ENCODE measurements around the gene EPS8L2. TPM values are rescaled to one million over a fixed set of nuclear protein-coding genes. Genes with fewer than 3 reads are reported as not detected.

Gene EPS8L2
- total and polyA plus RNA-seq, 2 of the 8 experiments (the other 6 are each of a cell fraction or from before 2014, with no cell fraction given): 38.5 to 57.0 TPM

DNA sequence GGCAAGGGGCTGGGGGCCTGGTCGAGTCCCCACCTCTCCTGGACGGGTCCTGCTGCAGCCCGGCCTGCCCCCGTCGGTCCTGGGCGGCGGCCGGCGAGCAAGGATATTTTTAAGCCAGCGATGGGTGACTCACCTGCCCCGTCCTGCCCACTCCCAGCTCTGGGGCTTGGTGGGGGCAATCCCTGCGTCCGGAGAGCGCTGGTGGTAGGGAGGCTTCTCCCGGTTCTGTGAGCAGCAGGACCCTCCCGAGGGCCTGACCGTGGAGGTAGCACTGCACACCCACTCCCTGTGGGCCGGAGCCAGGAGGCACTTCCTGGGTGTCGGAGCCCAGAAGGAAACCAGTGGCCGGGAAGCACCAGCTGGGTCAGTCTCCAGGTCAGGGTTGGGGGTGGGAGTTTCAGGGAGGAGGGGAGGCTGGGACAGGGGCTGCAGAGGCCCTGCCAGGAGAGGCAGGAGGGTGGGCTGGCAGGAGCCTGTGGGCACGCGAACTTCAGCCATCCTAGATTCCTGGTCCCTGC lies 467 bp downstream of the EPS8L2 start:
- peak overlapping the region; percentile 94 for H4K91ac ChIP-seq (replicated peaks; ENCODE audit: insufficient read length, low read length)
- peaks cover 8% of the 10 kb centered on the region; the same call in 1 of the 2 replicates for H3K23me2 ChIP-seq (ENCODE audit: low read depth, low read length)
- peak in 1 of 2 experiments; percentile 69 for DNase-seq (ENCODE audit: low read depth in 1 of 2, low spot score in 2 of 2)
- peak overlapping the region; percentile 88 for H2BK15ac ChIP-seq (ENCODE audit: low read length)
- peaks cover 0 to 48% (median 33%) of the 10 kb centered on the region in 4 experiments; a peak in 6 of 7 replicates for H3K4me1 ChIP-seq (replicated peaks in 1 of 4; ENCODE audit: control insufficient read depth in 3 of 4, insufficient read depth in 4 of 4, low read length in 3 of 4)
- no peaks in the 10 kb centered on the region for H3K79me1 ChIP-seq (ENCODE audit: low read depth, low read length)
- H2AFZ ChIP-seq (ENCODE audit: low read length): no peak overlapping the region
- H3K14ac ChIP-seq (ENCODE audit: insufficient read length): peak overlapping the region; percentile 55
- H3K36me3 ChIP-seq (ENCODE audit: control insufficient read depth in 2 of 4, insufficient read depth in 4 of 4, low read length in 3 of 4): no peaks in the 10 kb centered on the region; a peak in 1 of 8 replicates
- peak overlapping the region; percentile 38 to 64 (median 49) for H3K4me3 ChIP-seq (ENCODE audit: extremely low read depth in 1 of 4, insufficient read depth in 2 of 4, low read depth in 3 of 4, low read length in 4 of 4)
- peak overlapping the region; percentile 97 for H3K18ac ChIP-seq (ENCODE audit: extremely low read depth, low read length)
- H2BK20ac ChIP-seq (ENCODE audit: low read length): peak overlapping the region; percentile 72; the same call in 1 of the 2 replicates
- peak overlapping the region; percentile 35; the same call in 1 of the 2 replicates for H4K8ac ChIP-seq (ENCODE audit: extremely low read depth, insufficient read depth, low read length)
- no peak for FAIRE-seq
- peaks cover 1 to 2% of the 10 kb centered on the region in 2 experiments for H4K20me1 ChIP-seq (replicated peaks in 1 of 2; ENCODE audit: control insufficient read depth in 1 of 2, insufficient read depth in 2 of 2, low read length in 2 of 2)
- H3K27ac ChIP-seq (ENCODE audit: low read depth, low read length): no peak overlapping the region
- H3K79me2 ChIP-seq (ENCODE audit: control insufficient read depth in 1 of 2, insufficient read depth in 2 of 2, low read length in 2 of 2): no peaks in the 10 kb centered on the region
- H3K4me2 ChIP-seq (ENCODE audit: insufficient read depth in 1 of 2, low read depth in 2 of 2, low read length in 2 of 2): peak overlapping the region; percentile 62 to 85
- ChIA-PET POLR2A (ENCODE audit: partially characterized antibody) (interaction anchor here (0.8 to 2.2 kb wide), 12 partner anchors 11 to 82 kb away, joined by 3 to 16 read pairs (median 4); partner anchors contain the start of genes CDHR5, DEAF1, TALDO1 and TMEM80), CTCF (ENCODE audit: partially characterized antibody) (interaction anchor here (0.7 to 3.6 kb wide), 8 partner anchors 10 to 80 kb away, joined by 3 to 22 read pairs (median 6); partner anchors contain the start of genes DEAF1 and TMEM80)
- H3K9me3 ChIP-seq (ENCODE audit: insufficient read depth in 2 of 2, low read depth in 1 of 2, low read length in 1 of 2): no peaks in the 10 kb centered on the region
- WGBS, 2 experiments (ENCODE audit: extremely low coverage in 1 of 2, insufficient coverage in 1 of 2, insufficient read length in 1 of 2, insufficient replicate concordance in 2 of 2, low coverage in 1 of 2, low lambda C conversion rate in 2 of 2, missing lambda C conversion rate in 1 of 2): 15% methylated on average over 14 of the region's 22 CpGs; no CpG with 5 or more reads in 1 of the 2 experiments
- peak overlapping the region; percentile 83; the same call in 1 of the 2 replicates for H2BK5ac ChIP-seq (ENCODE audit: low read depth, low read length)
- no peak overlapping the region for H3K56ac ChIP-seq (replicated peaks; ENCODE audit: insufficient read length, low read depth, low read length)
- peak overlapping the region; percentile 55; the same call in 1 of the 2 replicates for H2BK12ac ChIP-seq (ENCODE audit: low read depth, low read length)
- no peak overlapping the region for H3K23ac ChIP-seq (ENCODE audit: insufficient read length)
- H3K27me3 ChIP-seq (replicated peaks in 1 of 4; ENCODE audit: control insufficient read depth in 3 of 4, extremely low read depth in 1 of 4, insufficient read depth in 3 of 4, low read length in 3 of 4): no peaks in the 10 kb centered on the region
- H2BK120ac ChIP-seq (replicated peaks; ENCODE audit: low read depth, low read length): peak overlapping the region; percentile 54
- peak overlapping the region; percentile 98 for H3K4ac ChIP-seq (replicated peaks; ENCODE audit: insufficient read length, low read depth, low read length)
- H3K9ac ChIP-seq (replicated peaks in 1 of 4; ENCODE audit: extremely low read depth in 1 of 4, low read depth in 3 of 4, low read length in 3 of 4): peak overlapping the region in 1 of 4 experiments; percentile 8; a peak in 3 of 7 replicates
- H2AK5ac ChIP-seq (ENCODE audit: low read depth, low read length): no peak overlapping the region
- TF ChIP-seq SP2 (IDR thresholded peaks at IDR 0.05; ENCODE audit: low read length) (no peak), EZH2 (IDR thresholded peaks at IDR 0.05; ENCODE audit: low read depth, low read length, severe bottlenecking) (peak; percentile 37), SUZ12 (IDR thresholded peaks at IDR 0.05; ENCODE audit: low read length) (0 out of 2 replicates have a peak, but pooled peaks have one; percentile 21)
- peak overlapping the region; percentile 29 for H4K5ac ChIP-seq (ENCODE audit: insufficient read length, low read depth, low read length)

Measured in H1 (cell line).